Measurements from ENCODE around the gene FREY1. TPM values are rescaled to one million over a fixed set of nuclear protein-coding genes. Genes with fewer than 3 reads are reported as not detected.

The FREY1 gene
- polyA plus RNA-seq, 1 donor (not counting 4 experiments of a cell fraction or from before 2014, with no cell fraction given), result 0.25 TPM

DNA sequence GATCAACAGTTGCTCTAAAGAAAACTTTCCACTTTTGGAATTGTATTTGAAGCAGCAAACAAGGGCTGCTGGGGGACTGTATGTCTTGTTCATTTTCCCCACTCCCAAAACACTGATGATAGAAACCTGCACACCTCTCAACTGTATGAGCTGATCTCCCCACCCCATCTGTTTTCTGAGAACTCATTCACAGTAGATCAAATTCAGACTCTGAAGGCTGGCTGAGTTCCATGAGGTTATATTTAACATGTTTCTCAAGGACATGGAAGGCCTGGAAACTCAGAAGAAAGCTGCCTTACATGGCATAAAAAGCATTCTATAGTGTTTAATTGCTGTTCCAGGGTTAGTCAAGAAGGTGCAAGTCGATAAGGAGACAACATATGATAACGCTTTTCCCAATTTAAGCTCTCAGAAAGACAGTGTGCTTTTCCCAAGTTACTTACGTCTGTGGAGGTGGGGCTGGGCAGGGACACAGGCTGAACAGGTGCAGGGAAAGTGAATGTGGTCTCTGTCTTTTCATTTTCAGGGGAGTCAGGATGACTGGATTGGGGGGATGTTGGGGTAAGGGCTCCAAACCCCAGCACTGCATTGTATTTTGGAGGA is 38.4 kb upstream of the FREY1 start:
- FAIRE-seq, result no peak

DNA sequence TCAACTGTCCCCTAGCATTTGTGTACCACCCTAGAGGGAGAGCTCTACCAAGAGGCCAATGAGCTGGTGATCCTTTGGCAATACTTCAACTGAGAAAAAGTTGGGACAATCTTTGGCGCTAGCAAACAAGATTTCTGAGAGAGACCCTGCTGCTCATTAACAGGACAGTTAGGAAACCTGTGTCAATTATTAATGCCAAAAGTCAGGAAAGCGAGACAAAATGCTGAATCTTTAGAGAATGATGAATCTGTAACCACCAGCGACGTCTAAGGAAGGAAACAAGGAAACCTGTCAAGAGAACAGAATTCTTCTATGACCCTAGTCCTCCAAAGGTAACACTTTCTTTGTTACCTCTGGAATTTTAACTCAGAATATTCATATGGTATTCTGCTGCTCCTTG is 35.3 kb upstream of the FREY1 start:
- no peak for FAIRE-seq
- Histone ChIP-seq H3K9me3 (ENCODE audit: control insufficient read depth, low read depth, low read length) (no peaks in the 10 kb centered on the region), H3K4me3 (ENCODE audit: control insufficient read depth in 2 of 3, extremely low read depth in 1 of 3, insufficient read depth in 2 of 3, low read depth in 1 of 3, low read length in 3 of 3) (no peak overlapping the region), H2AFZ (ENCODE audit: control insufficient read depth, low read length) (no peak overlapping the region), H3K4me2 (ENCODE audit: control insufficient read depth, extremely low read depth, insufficient read depth, low read depth, low read length) (no peak overlapping the region), H3K79me2 (ENCODE audit: control insufficient read depth, insufficient read depth, low read length) (no peaks in the 10 kb centered on the region), H3K36me3 (ENCODE audit: control insufficient read depth in 2 of 2, extremely low read depth in 1 of 2, insufficient read depth in 2 of 2, low read length in 2 of 2) (peaks cover 0 to 11% of the 10 kb centered on the region in 2 experiments), H4K20me1 (ENCODE audit: control insufficient read depth, extremely low read depth, insufficient read depth, low read length) (no peaks in the 10 kb centered on the region), H3K27me3 (ENCODE audit: control insufficient read depth, extremely low read depth, insufficient read depth, low read length) (no peaks in the 10 kb centered on the region), H3K9ac (ENCODE audit: control insufficient read depth, extremely low read depth, insufficient read depth, low read length) (no peak overlapping the region), H3K9me1 (ENCODE audit: control insufficient read depth, extremely low read depth, insufficient read depth, low read length) (no peaks in the 10 kb centered on the region), H3K27ac (ENCODE audit: control insufficient read depth, insufficient read depth, low read length) (no peak overlapping the region), H3K4me1 (ENCODE audit: control insufficient read depth, extremely low read depth, insufficient read depth, low read length) (no peaks in the 10 kb centered on the region)
- dilution Hi-C loops (cut with MboI; ENCODE audit: extremely low pct_ligation_motif_present, low sequenced_read_pairs), result no loop called here
- TF ChIP-seq, protein P1, sequence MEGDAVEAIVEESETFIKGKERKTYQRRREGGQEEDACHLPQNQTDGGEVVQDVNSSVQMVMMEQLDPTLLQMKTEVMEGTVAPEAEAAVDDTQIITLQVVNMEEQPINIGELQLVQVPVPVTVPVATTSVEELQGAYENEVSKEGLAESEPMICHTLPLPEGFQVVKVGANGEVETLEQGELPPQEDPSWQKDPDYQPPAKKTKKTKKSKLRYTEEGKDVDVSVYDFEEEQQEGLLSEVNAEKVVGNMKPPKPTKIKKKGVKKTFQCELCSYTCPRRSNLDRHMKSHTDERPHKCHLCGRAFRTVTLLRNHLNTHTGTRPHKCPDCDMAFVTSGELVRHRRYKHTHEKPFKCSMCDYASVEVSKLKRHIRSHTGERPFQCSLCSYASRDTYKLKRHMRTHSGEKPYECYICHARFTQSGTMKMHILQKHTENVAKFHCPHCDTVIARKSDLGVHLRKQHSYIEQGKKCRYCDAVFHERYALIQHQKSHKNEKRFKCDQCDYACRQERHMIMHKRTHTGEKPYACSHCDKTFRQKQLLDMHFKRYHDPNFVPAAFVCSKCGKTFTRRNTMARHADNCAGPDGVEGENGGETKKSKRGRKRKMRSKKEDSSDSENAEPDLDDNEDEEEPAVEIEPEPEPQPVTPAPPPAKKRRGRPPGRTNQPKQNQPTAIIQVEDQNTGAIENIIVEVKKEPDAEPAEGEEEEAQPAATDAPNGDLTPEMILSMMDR (optimal IDR thresholded peaks at IDR 0.05 in 1 of 3, IDR thresholded peaks at IDR 0.05 in 1 of 3, conservative IDR thresholded peaks at IDR 0.05 in 1 of 3; ENCODE audit: extremely low read depth in 1 of 3, insufficient read depth in 2 of 3, low read length in 3 of 3), result no peak
- no peak for TF ChIP-seq EZH2 (IDR thresholded peaks at IDR 0.05; ENCODE audit: low read length)
- no peak for DNase-seq (ENCODE audit: low read depth, low spot score)

More for the DNA sequence above, 38.4 kb upstream of the FREY1 start:
- Histone ChIP-seq H3K36me3 (ENCODE audit: control insufficient read depth in 2 of 2, extremely low read depth in 1 of 2, insufficient read depth in 2 of 2, low read length in 2 of 2) (peaks cover 6 to 19% of the 10 kb centered on the region in 2 experiments), H3K4me2 (ENCODE audit: control insufficient read depth, extremely low read depth, insufficient read depth, low read depth, low read length) (no peak overlapping the region), H3K4me3 (ENCODE audit: control insufficient read depth in 2 of 3, extremely low read depth in 1 of 3, insufficient read depth in 2 of 3, low read depth in 1 of 3, low read length in 3 of 3) (no peak overlapping the region), H3K4me1 (ENCODE audit: control insufficient read depth, extremely low read depth, insufficient read depth, low read length) (no peaks in the 10 kb centered on the region), H3K9ac (ENCODE audit: control insufficient read depth, extremely low read depth, insufficient read depth, low read length) (no peak overlapping the region), H3K9me1 (ENCODE audit: control insufficient read depth, extremely low read depth, insufficient read depth, low read length) (no peaks in the 10 kb centered on the region), H3K9me3 (ENCODE audit: control insufficient read depth, low read depth, low read length) (no peaks in the 10 kb centered on the region), H2AFZ (ENCODE audit: control insufficient read depth, low read length) (no peak overlapping the region), H4K20me1 (ENCODE audit: control insufficient read depth, extremely low read depth, insufficient read depth, low read length) (no peaks in the 10 kb centered on the region), H3K27me3 (ENCODE audit: control insufficient read depth, extremely low read depth, insufficient read depth, low read length) (no peaks in the 10 kb centered on the region), H3K27ac (ENCODE audit: control insufficient read depth, insufficient read depth, low read length) (no peak overlapping the region), H3K79me2 (ENCODE audit: control insufficient read depth, insufficient read depth, low read length) (no peaks in the 10 kb centered on the region)
- no peak for DNase-seq (ENCODE audit: low read depth, low spot score)
- no peak for TF ChIP-seq EZH2 (IDR thresholded peaks at IDR 0.05; ENCODE audit: low read length)
- TF ChIP-seq, protein P1 (optimal IDR thresholded peaks at IDR 0.05 in 1 of 3, IDR thresholded peaks at IDR 0.05 in 1 of 3, conservative IDR thresholded peaks at IDR 0.05 in 1 of 3; ENCODE audit: extremely low read depth in 1 of 3, insufficient read depth in 2 of 3, low read length in 3 of 3), result no peak
- dilution Hi-C loops (cut with MboI; ENCODE audit: extremely low pct_ligation_motif_present, low sequenced_read_pairs), result no loop called here
